Measurements from ENCODE around the gene TULP1. TPM values are rescaled to one million over a fixed set of nuclear protein-coding genes. Genes with fewer than 3 reads are reported as not detected.
A peak's percentile ranks its signal among the peaks of the same experiment; 100 is the strongest.

TULP1 gene
- total and polyA plus RNA-seq, 2 of the 8 experiments (the other 6 are each of a cell fraction or from before 2014, with no cell fraction given): 3.2 to 6.8 TPM

- Histone ChIP-seq H2BK120ac (replicated peaks; ENCODE audit: low read depth, low read length) (no peak overlapping the region), H3K14ac (ENCODE audit: insufficient read length) (no peak overlapping the region), H2AK5ac (ENCODE audit: low read depth, low read length) (no peak overlapping the region), H4K5ac (ENCODE audit: insufficient read length, low read depth, low read length) (no peak overlapping the region), H3K79me2 (ENCODE audit: control insufficient read depth in 1 of 2, insufficient read depth in 2 of 2, low read length in 2 of 2) (no peaks in the 10 kb centered on the region), H4K20me1 (replicated peaks in 1 of 2; ENCODE audit: control insufficient read depth in 1 of 2, insufficient read depth in 2 of 2, low read length in 2 of 2) (no peaks in the 10 kb centered on the region), H3K27me3 (replicated peaks in 1 of 4; ENCODE audit: control insufficient read depth in 3 of 4, extremely low read depth in 1 of 4, insufficient read depth in 3 of 4, low read length in 3 of 4) (no peaks in the 10 kb centered on the region), H2BK12ac (ENCODE audit: low read depth, low read length) (no peak overlapping the region), H3K36me3 (ENCODE audit: control insufficient read depth in 2 of 4, insufficient read depth in 4 of 4, low read length in 3 of 4) (no peaks in the 10 kb centered on the region), H4K91ac (replicated peaks; ENCODE audit: insufficient read length, low read length) (no peak overlapping the region), H2BK20ac (ENCODE audit: low read length) (no peak overlapping the region), H3K4me1 (replicated peaks in 1 of 4; ENCODE audit: control insufficient read depth in 3 of 4, insufficient read depth in 4 of 4, low read length in 3 of 4) (no peaks in the 10 kb centered on the region), H3K27ac (ENCODE audit: low read depth, low read length) (no peak overlapping the region), H2BK5ac (ENCODE audit: low read depth, low read length) (no peak overlapping the region), H3K79me1 (ENCODE audit: low read depth, low read length) (no peaks in the 10 kb centered on the region), H4K8ac (ENCODE audit: extremely low read depth, insufficient read depth, low read length) (no peak overlapping the region), H3K9ac (replicated peaks in 1 of 4; ENCODE audit: extremely low read depth in 1 of 4, low read depth in 3 of 4, low read length in 3 of 4) (no peak overlapping the region), H3K56ac (replicated peaks; ENCODE audit: insufficient read length, low read depth, low read length) (no peak overlapping the region), H3K4me3 (ENCODE audit: extremely low read depth in 1 of 4, insufficient read depth in 2 of 4, low read depth in 3 of 4, low read length in 4 of 4) (no peak overlapping the region), H3K18ac (ENCODE audit: extremely low read depth, low read length) (no peak overlapping the region), H3K23me2 (ENCODE audit: low read depth, low read length) (no peaks in the 10 kb centered on the region), H3K4me2 (ENCODE audit: insufficient read depth in 1 of 2, low read depth in 2 of 2, low read length in 2 of 2) (no peak overlapping the region), H2BK15ac (ENCODE audit: low read length) (no peak overlapping the region), H2AFZ (ENCODE audit: low read length) (no peak overlapping the region), H3K9me3 (ENCODE audit: insufficient read depth in 2 of 2, low read depth in 1 of 2, low read length in 1 of 2) (no peaks in the 10 kb centered on the region), H3K4ac (replicated peaks; ENCODE audit: insufficient read length, low read depth, low read length) (no peak overlapping the region), H3K23ac (ENCODE audit: insufficient read length) (no peak overlapping the region)
- 75% methylated on average over 5 of the region's 5 CpGs; no CpG with 5 or more reads in 1 of the 2 experiments for WGBS, 2 experiments (ENCODE audit: extremely low coverage in 1 of 2, insufficient coverage in 1 of 2, insufficient read length in 1 of 2, insufficient replicate concordance in 2 of 2, low coverage in 1 of 2, low lambda C conversion rate in 2 of 2, missing lambda C conversion rate in 1 of 2)
- DNase-seq (ENCODE audit: low read depth in 1 of 2, low spot score in 2 of 2) (peak; percentile 36 to 84), FAIRE-seq (peak; percentile 82)
- ChIA-PET CTCF (ENCODE audit: partially characterized antibody) (interaction anchor here (0.6 to 24.0 kb wide), 39 partner anchors 10 to 377 kb away, joined by 3 to 521 read pairs (median 4); partner anchors contain the start of gene FKBP5), POLR2A (ENCODE audit: partially characterized antibody) (interaction anchor here (0.6 to 1.3 kb wide), 6 partner anchors 14 to 85 kb away, joined by 3 to 4 read pairs (median 3); partner anchors contain the start of gene RPL10A)
- TF ChIP-seq CHD1 (IDR thresholded peaks at IDR 0.05; ENCODE audit: low read depth, low read length) (no peak), CREB1 (IDR thresholded peaks at IDR 0.05) (no peak), SUZ12 (IDR thresholded peaks at IDR 0.05; ENCODE audit: low read length) (no peak), CTCF (IDR thresholded peaks at IDR 0.05; ENCODE audit: control extremely low read depth in 1 of 3, insufficient read depth in 1 of 3, low read depth in 1 of 3, low read length in 3 of 3) (peak; percentile 76 to 94 (median 83)), NRF1 (IDR thresholded peaks at IDR 0.05; ENCODE audit: low read depth, low read length) (no peak), RAD21 (IDR thresholded peaks at IDR 0.05 in 1 of 2, conservative IDR thresholded peaks at IDR 0.05 in 1 of 2; ENCODE audit: low read depth in 2 of 2, low read length in 2 of 2) (peak; percentile 80 to 85), SRF (IDR thresholded peaks at IDR 0.05; ENCODE audit: low read depth, low read length) (no peak), SIRT6 (IDR thresholded peaks at IDR 0.05; ENCODE audit: low read length) (no peak), EP300 (IDR thresholded peaks at IDR 0.05; ENCODE audit: borderline replicate concordance in 1 of 2, low read depth in 2 of 2, low read length in 2 of 2) (no peak), CTBP2 (IDR thresholded peaks at IDR 0.05; ENCODE audit: borderline replicate concordance, insufficient read depth, insufficient read length, low read length) (no peak), POLR2A (IDR thresholded peaks at IDR 0.05; ENCODE audit: control extremely low read depth in 1 of 2, low read depth in 2 of 2, low read length in 2 of 2) (no peak)
These were observed 39.7 kb upstream of the TULP1 start for GRCh38 chr6:35552285-35552917.
